ENCODE results near the gene DNA2.

DNA2 gene

DNA sequence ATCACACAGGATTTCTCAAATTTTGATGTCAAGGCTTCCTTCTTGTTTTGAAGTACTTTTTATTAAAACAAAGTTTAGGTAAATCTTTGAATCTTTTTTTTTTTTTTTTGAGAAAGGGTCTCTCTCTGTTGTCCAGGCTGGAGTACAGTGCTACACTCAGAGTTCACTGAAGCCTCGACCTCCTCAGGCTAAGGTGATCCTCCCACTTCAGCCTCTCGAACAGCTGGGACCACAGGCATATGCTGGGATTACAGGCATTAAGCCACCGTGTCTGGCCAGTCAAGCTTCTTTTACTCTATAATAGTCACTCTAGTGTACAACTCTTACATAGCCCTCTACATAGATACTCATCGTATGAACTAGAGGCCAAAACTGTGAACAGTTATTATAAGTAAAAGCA lies 68.1 kb downstream of the DNA2 start:
- Histone ChIP-seq H3K4me3 (replicated peaks; ENCODE audit: insufficient read depth, low read length) (no peak overlapping the region), H3K27me3 (ENCODE audit: insufficient read depth, poor library complexity, severe bottlenecking) (no peaks in the 10 kb centered on the region), H3K27ac (replicated peaks) (no peak overlapping the region)
- no peak for DNase-seq (ENCODE audit: low read depth in 1 of 2, low spot score in 1 of 2)
- TF ChIP-seq, protein P1, sequence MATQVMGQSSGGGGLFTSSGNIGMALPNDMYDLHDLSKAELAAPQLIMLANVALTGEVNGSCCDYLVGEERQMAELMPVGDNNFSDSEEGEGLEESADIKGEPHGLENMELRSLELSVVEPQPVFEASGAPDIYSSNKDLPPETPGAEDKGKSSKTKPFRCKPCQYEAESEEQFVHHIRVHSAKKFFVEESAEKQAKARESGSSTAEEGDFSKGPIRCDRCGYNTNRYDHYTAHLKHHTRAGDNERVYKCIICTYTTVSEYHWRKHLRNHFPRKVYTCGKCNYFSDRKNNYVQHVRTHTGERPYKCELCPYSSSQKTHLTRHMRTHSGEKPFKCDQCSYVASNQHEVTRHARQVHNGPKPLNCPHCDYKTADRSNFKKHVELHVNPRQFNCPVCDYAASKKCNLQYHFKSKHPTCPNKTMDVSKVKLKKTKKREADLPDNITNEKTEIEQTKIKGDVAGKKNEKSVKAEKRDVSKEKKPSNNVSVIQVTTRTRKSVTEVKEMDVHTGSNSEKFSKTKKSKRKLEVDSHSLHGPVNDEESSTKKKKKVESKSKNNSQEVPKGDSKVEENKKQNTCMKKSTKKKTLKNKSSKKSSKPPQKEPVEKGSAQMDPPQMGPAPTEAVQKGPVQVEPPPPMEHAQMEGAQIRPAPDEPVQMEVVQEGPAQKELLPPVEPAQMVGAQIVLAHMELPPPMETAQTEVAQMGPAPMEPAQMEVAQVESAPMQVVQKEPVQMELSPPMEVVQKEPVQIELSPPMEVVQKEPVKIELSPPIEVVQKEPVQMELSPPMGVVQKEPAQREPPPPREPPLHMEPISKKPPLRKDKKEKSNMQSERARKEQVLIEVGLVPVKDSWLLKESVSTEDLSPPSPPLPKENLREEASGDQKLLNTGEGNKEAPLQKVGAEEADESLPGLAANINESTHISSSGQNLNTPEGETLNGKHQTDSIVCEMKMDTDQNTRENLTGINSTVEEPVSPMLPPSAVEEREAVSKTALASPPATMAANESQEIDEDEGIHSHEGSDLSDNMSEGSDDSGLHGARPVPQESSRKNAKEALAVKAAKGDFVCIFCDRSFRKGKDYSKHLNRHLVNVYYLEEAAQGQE (IDR thresholded peaks at IDR 0.05; ENCODE audit: insufficient replicate concordance, low read depth), result no peak
- TF ChIP-seq CTCF (IDR thresholded peaks at IDR 0.05; ENCODE audit: insufficient read depth, low read length), result no peak
- TF ChIP-seq SPI1 (IDR thresholded peaks at IDR 0.05; ENCODE audit: borderline replicate concordance, low read depth), result no peak
- no peak for TF ChIP-seq POLR2AphosphoS5 (IDR thresholded peaks at IDR 0.05; ENCODE audit: low read depth)
- TF ChIP-seq GABPA (IDR thresholded peaks at IDR 0.05; ENCODE audit: low read depth), result no peak

- Histone ChIP-seq H3K27ac (replicated peaks) (no peak overlapping the region), H3K27me3 (ENCODE audit: insufficient read depth, poor library complexity, severe bottlenecking) (no peaks in the 10 kb centered on the region), H3K4me3 (replicated peaks; ENCODE audit: insufficient read depth, low read length) (no peak overlapping the region)
- TF ChIP-seq SPI1 (IDR thresholded peaks at IDR 0.05; ENCODE audit: borderline replicate concordance, low read depth) (no peak), GABPA (IDR thresholded peaks at IDR 0.05; ENCODE audit: low read depth) (no peak), CTCF (IDR thresholded peaks at IDR 0.05; ENCODE audit: insufficient read depth, low read length) (no peak), POLR2AphosphoS5 (IDR thresholded peaks at IDR 0.05; ENCODE audit: low read depth) (no peak)
- TF ChIP-seq, protein P1 (IDR thresholded peaks at IDR 0.05; ENCODE audit: insufficient replicate concordance, low read depth), result no peak
- no peak for DNase-seq (ENCODE audit: low read depth in 1 of 2, low spot score in 1 of 2)
These were observed 69.5 kb downstream of the DNA2 start for GRCh38 chr10:68402276-68402675.

- no peaks in the 10 kb centered on the region for H3K27me3 ChIP-seq (ENCODE audit: insufficient read depth, poor library complexity, severe bottlenecking)
- no peak overlapping the region for H3K4me3 ChIP-seq (replicated peaks; ENCODE audit: insufficient read depth, low read length)
- no peak overlapping the region for H3K27ac ChIP-seq (replicated peaks)
- DNase-seq (ENCODE audit: low read depth in 1 of 2, low spot score in 1 of 2), result no peak
- TF ChIP-seq, protein P1 (IDR thresholded peaks at IDR 0.05; ENCODE audit: insufficient replicate concordance, low read depth), result no peak
- TF ChIP-seq SPI1 (IDR thresholded peaks at IDR 0.05; ENCODE audit: borderline replicate concordance, low read depth), result no peak
- TF ChIP-seq CTCF (IDR thresholded peaks at IDR 0.05; ENCODE audit: insufficient read depth, low read length), result no peak
- TF ChIP-seq GABPA (IDR thresholded peaks at IDR 0.05; ENCODE audit: low read depth), result no peak
- no peak for TF ChIP-seq POLR2AphosphoS5 (IDR thresholded peaks at IDR 0.05; ENCODE audit: low read depth)
These were observed 74.8 kb downstream of the DNA2 start for GRCh38 chr10:68397005-68397404.

Data from HL-60 (cell line).